Measurements from ENCODE around the gene OR2V2. TPM values are rescaled to one million over a fixed set of nuclear protein-coding genes. Genes with fewer than 3 reads are reported as not detected.

The OR2V2 gene
- total and polyA plus RNA-seq, 2 donors (not counting 3 experiments of a cell fraction or from before 2014, with no cell fraction given) = not detected

DNA sequence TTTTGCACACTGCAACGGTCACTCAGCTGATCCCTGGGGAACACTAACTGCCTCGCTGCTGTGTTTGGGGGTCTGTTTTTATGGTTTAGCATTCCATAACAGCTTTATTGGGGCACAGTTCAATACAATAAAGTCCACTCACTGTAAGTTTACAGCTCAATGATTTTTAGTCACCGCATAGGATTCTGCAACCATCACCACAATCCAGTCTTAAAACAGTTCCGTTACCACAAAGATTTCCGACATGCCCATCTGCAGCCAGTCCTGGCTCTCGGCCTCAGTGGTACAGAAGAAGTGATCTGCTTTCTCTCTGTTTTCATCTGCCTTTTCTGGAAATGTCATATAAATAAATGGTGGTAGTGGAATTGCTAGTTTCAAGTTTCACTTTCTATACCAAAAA lies 23.6 kb downstream of the OR2V2 start:
- POLR2A ChIA-PET = no interaction called here
- Histone ChIP-seq H3K4me2 (ENCODE audit: insufficient read depth, low read length) (no peak overlapping the region), H3K4me3 (replicated peaks in 1 of 3; ENCODE audit: insufficient read depth in 1 of 3, low read depth in 1 of 3, low read length in 3 of 3) (no peak overlapping the region), H3K79me2 (ENCODE audit: control insufficient read depth, insufficient read depth, low read length) (no peaks in the 10 kb centered on the region), H2AFZ (ENCODE audit: low read depth, low read length) (no peak overlapping the region), H3K4me1 (ENCODE audit: control insufficient read depth, extremely low read depth, insufficient read depth, low read length) (peaks cover 9% of the 10 kb centered on the region), H3K27me3 (ENCODE audit: control insufficient read depth in 2 of 2, insufficient read depth in 2 of 2, low read length in 2 of 2) (peaks cover 21 to 33% of the 10 kb centered on the region in 2 experiments), H3K36me3 (ENCODE audit: control insufficient read depth in 2 of 2, extremely low read depth in 1 of 2, insufficient read depth in 2 of 2, low read length in 2 of 2) (no peaks in the 10 kb centered on the region), H3K9me1 (replicated peaks; ENCODE audit: control insufficient read depth, extremely low read depth, insufficient read depth, low read length) (no peaks in the 10 kb centered on the region), H3K9ac (replicated peaks; ENCODE audit: extremely low read depth, insufficient read depth, low read length) (no peak overlapping the region), H4K20me1 (replicated peaks; ENCODE audit: control insufficient read depth, extremely low read depth, insufficient read depth, low read length) (no peaks in the 10 kb centered on the region), H3K9me3 (replicated peaks; ENCODE audit: control insufficient read depth, insufficient read depth, low read length) (no peaks in the 10 kb centered on the region), H3K27ac (ENCODE audit: insufficient read depth, low read depth, low read length) (no peak overlapping the region)
- FAIRE-seq (no peak), DNase-seq (ENCODE audit: low read depth, low spot score) (no peak)
- intact Hi-C loops (cut with micrococcal nuclease) (no loop called here), dilution Hi-C loops (cut with MboI; ENCODE audit: extremely low pct_ligation_motif_present, low sequenced_read_pairs) (no loop called here)
- CTCF ChIA-PET = interaction anchor here (0.7 to 1.1 kb wide), 3 partner anchors 12 to 386 kb away, joined by 3 to 4 read pairs (median 3); no protein-coding TSS in a partner anchor
- TF ChIP-seq, protein P1, sequence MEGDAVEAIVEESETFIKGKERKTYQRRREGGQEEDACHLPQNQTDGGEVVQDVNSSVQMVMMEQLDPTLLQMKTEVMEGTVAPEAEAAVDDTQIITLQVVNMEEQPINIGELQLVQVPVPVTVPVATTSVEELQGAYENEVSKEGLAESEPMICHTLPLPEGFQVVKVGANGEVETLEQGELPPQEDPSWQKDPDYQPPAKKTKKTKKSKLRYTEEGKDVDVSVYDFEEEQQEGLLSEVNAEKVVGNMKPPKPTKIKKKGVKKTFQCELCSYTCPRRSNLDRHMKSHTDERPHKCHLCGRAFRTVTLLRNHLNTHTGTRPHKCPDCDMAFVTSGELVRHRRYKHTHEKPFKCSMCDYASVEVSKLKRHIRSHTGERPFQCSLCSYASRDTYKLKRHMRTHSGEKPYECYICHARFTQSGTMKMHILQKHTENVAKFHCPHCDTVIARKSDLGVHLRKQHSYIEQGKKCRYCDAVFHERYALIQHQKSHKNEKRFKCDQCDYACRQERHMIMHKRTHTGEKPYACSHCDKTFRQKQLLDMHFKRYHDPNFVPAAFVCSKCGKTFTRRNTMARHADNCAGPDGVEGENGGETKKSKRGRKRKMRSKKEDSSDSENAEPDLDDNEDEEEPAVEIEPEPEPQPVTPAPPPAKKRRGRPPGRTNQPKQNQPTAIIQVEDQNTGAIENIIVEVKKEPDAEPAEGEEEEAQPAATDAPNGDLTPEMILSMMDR (IDR thresholded peaks at IDR 0.05; ENCODE audit: extremely low read depth in 1 of 2, insufficient read depth in 1 of 2, low read depth in 1 of 2, low read length in 2 of 2) = no peak
- no peak for TF ChIP-seq FOS (IDR thresholded peaks at IDR 0.05; ENCODE audit: borderline replicate concordance, insufficient read depth, low read length)
- TF ChIP-seq, protein P2, sequence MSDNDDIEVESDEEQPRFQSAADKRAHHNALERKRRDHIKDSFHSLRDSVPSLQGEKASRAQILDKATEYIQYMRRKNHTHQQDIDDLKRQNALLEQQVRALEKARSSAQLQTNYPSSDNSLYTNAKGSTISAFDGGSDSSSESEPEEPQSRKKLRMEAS (IDR thresholded peaks at IDR 0.05; ENCODE audit: insufficient read depth, insufficient read length) = no peak
- TF ChIP-seq GATA2 (IDR thresholded peaks at IDR 0.05; ENCODE audit: insufficient read depth, insufficient read length, low read depth, low read length) = no peak
- TF ChIP-seq MYC (IDR thresholded peaks at IDR 0.05; ENCODE audit: low read depth, low read length) = no peak
- no peak for TF ChIP-seq POLR2AphosphoS5 (IDR thresholded peaks at IDR 0.05; ENCODE audit: insufficient read depth, low read depth, low read length)
- no peak for TF ChIP-seq JUN (IDR thresholded peaks at IDR 0.05; ENCODE audit: borderline replicate concordance, insufficient read depth, insufficient read length, low read depth)
- TF ChIP-seq POLR2A (IDR thresholded peaks at IDR 0.05; ENCODE audit: low read depth, low read length) = no peak
- no peak for TF ChIP-seq EZH2 (IDR thresholded peaks at IDR 0.05; ENCODE audit: borderline replicate concordance, low read depth, low read length, severe bottlenecking)
- no TSS peak for BruUV-seq (replicated peaks)

All from endothelial cell of umbilical vein (primary cell).